NCI-H1417 treated with DMSO at 0.1 percent for 48 hours (cell line): ENCODE data around the gene CHMP3.

Experiments
- DNase-seq: peaks from one replicate; lab custom pipeline; 2025; lab: John Stamatoyannopoulos, UW

CHMP3 gene

DNA sequence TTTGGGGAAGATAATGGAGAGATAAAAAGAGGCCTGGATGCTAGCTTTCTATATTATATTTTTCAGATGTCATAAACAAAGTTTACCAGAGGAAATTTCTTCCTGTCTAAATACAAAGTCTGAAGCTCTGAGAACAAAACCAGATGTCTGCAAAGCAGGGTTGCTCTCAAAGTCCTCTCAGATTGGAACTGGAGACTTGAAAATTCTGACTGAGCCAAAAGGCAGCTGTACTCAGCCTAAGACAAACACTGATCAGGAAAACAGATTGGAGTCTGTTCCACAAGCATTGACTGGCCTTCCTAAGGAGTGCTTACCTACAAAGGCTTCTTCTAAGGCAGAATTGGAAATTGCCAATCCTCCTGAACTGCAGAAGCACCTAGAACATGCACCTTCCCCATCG lies 96.9 kb downstream of the CHMP3 start:
- DNase-seq, result no peak

DNA sequence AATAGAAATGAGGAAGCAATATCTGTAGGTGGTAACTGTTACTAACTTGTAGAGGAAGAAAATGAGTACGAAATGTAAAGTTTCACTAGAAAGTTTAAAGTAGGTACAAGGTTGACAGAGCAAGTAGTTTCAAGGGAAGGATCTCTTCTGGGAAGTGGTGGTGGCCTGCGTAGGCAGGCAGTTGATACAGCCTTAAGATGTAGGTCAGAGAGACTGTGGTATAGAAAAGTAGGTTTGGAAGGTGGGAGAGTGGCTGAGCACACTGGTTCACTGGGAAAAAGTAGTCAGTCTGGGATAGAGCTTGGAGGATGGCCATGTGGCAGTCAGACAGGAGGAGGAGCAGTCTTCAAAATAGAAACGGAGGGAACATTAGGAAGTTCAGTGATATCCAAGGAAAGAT lies 98.6 kb downstream of the CHMP3 start:
- no peak for DNase-seq

DNA sequence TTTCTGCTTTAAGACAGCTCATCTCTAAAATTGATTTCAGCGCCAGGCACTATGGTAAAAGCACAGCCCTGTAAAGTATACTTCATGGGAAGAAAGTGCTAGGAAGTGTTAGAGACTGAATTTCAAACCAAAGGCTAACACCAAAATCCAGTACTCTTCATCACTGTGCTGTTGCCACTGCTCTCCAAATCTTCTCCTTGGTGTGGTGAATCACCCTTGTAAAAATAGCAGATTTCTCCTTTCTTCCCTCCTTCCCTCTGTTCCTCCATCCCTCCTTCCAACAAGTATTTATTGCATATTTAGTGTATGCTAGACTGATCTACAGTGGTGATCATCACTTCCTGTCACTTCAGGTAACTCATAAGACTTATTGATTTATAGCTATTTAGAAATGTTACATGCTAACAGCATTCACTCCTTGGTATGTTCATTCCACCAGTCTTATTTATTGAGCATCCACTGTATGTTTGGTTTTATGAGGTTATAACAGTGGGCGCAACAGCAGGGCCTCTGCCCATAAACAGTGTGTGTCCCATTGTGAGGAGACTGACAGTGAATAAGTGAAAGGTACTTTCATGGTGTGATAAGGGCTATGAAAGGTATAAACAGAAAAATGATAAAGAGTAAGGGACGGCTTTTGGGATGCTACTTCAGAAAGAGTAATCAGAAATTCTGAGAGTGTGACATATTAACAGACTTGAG lies 102.0 kb downstream of the CHMP3 start:
- no peak for DNase-seq

DNA sequence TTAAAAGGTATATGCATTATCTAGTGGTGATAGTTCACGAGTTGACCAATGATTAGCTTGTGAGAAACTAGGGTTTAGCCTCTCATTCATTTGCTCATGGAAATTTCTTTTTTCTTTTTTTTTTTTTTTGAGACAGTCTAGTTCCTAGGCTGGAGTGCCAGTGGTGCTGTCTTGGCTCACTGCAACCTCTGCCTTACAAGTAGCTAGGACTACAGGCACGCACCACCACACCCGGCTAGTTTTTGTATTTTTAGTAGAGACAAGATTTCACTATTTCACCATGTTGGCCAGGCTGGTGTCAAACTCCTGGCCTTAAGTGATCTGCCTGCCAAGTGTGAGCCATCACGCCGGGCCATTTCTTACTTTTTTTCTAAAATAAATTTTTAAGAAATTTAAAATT lies 108.1 kb downstream of the CHMP3 start:
- no peak for DNase-seq

DNA sequence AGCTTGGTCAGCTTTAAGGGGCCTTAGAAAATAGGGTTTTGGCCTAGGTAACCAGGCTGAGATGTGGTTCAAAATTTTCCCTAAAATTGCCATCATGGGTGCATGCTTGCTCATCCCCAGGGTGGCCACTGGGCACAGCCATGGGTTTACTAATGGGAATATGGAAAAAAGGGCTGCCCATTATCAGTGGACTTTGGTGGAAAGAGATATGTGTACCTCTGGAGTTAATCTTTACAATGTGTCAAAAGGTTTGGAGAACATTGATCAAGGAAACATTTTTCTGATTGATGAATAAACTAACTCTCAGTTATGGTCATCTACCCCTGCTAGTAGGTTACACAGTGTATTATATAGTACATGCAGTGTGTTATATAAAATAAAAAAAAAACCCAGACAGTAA lies 109.0 kb downstream of the CHMP3 start:
- no peak for DNase-seq

DNA sequence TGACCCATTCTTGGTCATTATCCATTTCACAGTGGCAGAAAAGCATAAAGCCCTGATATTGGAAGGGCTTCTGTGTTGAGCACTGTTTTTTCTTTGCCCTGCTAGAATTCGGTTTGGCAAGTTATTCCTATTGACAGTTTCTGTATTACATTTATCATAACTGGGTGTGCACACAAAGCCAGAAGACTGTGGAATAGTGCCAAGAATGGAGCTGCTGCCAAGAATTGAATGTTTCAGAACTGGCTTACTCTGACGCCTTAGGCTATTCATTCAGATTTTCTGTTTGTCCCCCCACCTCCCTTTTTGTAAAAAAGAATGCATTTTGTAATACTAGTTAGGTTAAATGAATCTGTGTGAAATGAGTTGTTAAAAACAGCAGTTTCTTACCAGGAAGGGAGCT lies 109.4 kb downstream of the CHMP3 start:
- no peak for DNase-seq
